Mesenchymal stem cell (in vitro differentiated cells and primary cell): Measurements from ENCODE around the gene STOX2.

Experiments
- DNase-seq: peaks from one replicate; pipeline ENCODE4 v3.0.0-alpha.2; 2013
- H2AFZ ChIP-seq: one replicate; pipeline ENCODE4 v1.6.1; 2013; ENCODE audit warnings: low read depth, mild to moderate bottlenecking, control low read depth, inconsistent platforms, low read length, moderate library complexity
- H2AK5ac ChIP-seq: 2 replicates; pipeline ENCODE4 v1.6.1; 2013; ENCODE audit warnings: low read length, moderate library complexity, mild to moderate bottlenecking, inconsistent platforms; ENCODE audit not compliant: severe bottlenecking
- H2BK120ac ChIP-seq: one replicate; pipeline ENCODE4 v1.6.1; 2013; ENCODE audit warnings: low read depth, mild to moderate bottlenecking, inconsistent platforms, low read length, moderate library complexity
- H2BK12ac ChIP-seq, 2 experiments: one replicate each; pipeline ENCODE4 v1.6.1; 2013; ENCODE audit warnings: inconsistent platforms in 2 of 2, low read length in 2 of 2, mild to moderate bottlenecking in 2 of 2, moderate library complexity in 2 of 2, control low read depth in 1 of 2
- H2BK15ac ChIP-seq: one replicate; pipeline ENCODE4 v1.6.1; 2013; ENCODE audit warnings: mild to moderate bottlenecking, low read depth, inconsistent platforms; ENCODE audit not compliant: poor library complexity, severe bottlenecking
- H2BK5ac ChIP-seq: 2 replicates; pipeline ENCODE4 v1.6.1; 2013; ENCODE audit warnings: low read depth, mild to moderate bottlenecking, low read length, control low read depth, inconsistent platforms; ENCODE audit not compliant: poor library complexity, severe bottlenecking
- H3K14ac ChIP-seq, 2 experiments: one replicate each; pipeline ENCODE4 v1.6.1; 2013; ENCODE audit warnings: inconsistent platforms in 2 of 2, low read length in 2 of 2, control low read depth in 1 of 2, mild to moderate bottlenecking in 1 of 2, moderate library complexity in 1 of 2
- H3K18ac ChIP-seq, 2 experiments: one replicate each; pipeline ENCODE4 v1.6.1; 2013; ENCODE audit warnings: inconsistent platforms in 2 of 2, low read length in 2 of 2, control low read depth in 1 of 2, low read depth in 1 of 2, mild to moderate bottlenecking in 1 of 2
- H3K23ac ChIP-seq, 2 experiments: one replicate each; pipeline ENCODE4 v1.6.1; 2013; ENCODE audit warnings: inconsistent platforms in 2 of 2, low read length in 2 of 2, mild to moderate bottlenecking in 2 of 2, moderate library complexity in 2 of 2, control low read depth in 1 of 2
- H3K27ac ChIP-seq: 2 replicates; pipeline ENCODE4 v1.5.1; 2013; ENCODE audit warnings: mild to moderate bottlenecking, moderate library complexity, low read length, control low read depth, inconsistent platforms; ENCODE audit not compliant: poor library complexity, severe bottlenecking
- H3K27me3 ChIP-seq, 2 experiments: 2 replicates each; pipeline versions ENCODE4 v1.6.1 to v1.7.0; 2013; ENCODE audit warnings: low read length in 2 of 2, mild to moderate bottlenecking in 2 of 2, moderate library complexity in 2 of 2, control low read depth in 1 of 2, inconsistent platforms in 1 of 2; ENCODE audit not compliant: control insufficient read depth in 1 of 2, insufficient read depth in 1 of 2
- H3K36me3 ChIP-seq, 2 experiments: 2 replicates each; pipeline versions ENCODE4 v1.6.1 to v1.7.0; 2013; ENCODE audit warnings: low read length in 2 of 2, control low read depth in 1 of 2, inconsistent platforms in 1 of 2, low read depth in 1 of 2, mild to moderate bottlenecking in 1 of 2; ENCODE audit not compliant: insufficient read depth in 2 of 2, control insufficient read depth in 1 of 2
- H3K4ac ChIP-seq, 2 experiments: one replicate each; pipeline ENCODE4 v1.6.1; 2013; ENCODE audit warnings: inconsistent platforms in 2 of 2, low read length in 2 of 2, mild to moderate bottlenecking in 2 of 2, moderate library complexity in 2 of 2, control low read depth in 1 of 2, low read depth in 1 of 2
- H3K4me1 ChIP-seq: 2 replicates; pipeline ENCODE4 v1.6.1; 2013; ENCODE audit warnings: low read depth, low read length, control low read depth; ENCODE audit not compliant: control insufficient read depth, insufficient read depth
- H3K4me2 ChIP-seq: 2 replicates; pipeline ENCODE4 v1.6.1; 2013; ENCODE audit warnings: low read length, mild to moderate bottlenecking, inconsistent platforms; ENCODE audit not compliant: poor library complexity, severe bottlenecking
- H3K4me3 ChIP-seq, 2 experiments: 2 replicates each; pipeline versions ENCODE4 v1.5.1 to v1.7.0; 2013; ENCODE audit warnings: low read length in 2 of 2, mild to moderate bottlenecking in 2 of 2, control low read depth in 1 of 2, low read depth in 1 of 2; ENCODE audit not compliant: insufficient read depth in 1 of 2
- H3K79me1 ChIP-seq: replicated peaks from 2 replicates; pipeline ENCODE4 v1.6.1; 2013; ENCODE audit warnings: mild to moderate bottlenecking, control low read depth, low read length, inconsistent platforms; ENCODE audit not compliant: poor library complexity, severe bottlenecking
- H3K9ac ChIP-seq: 2 replicates; pipeline ENCODE4 v1.7.0; 2013; ENCODE audit warnings: mild to moderate bottlenecking, low read length, moderate library complexity
- H3K9me3 ChIP-seq: 2 replicates; pipeline ENCODE4 v1.7.0; 2013; ENCODE audit warnings: mild to moderate bottlenecking, low read length; ENCODE audit not compliant: control insufficient read depth
- H4K8ac ChIP-seq: one replicate; pipeline ENCODE4 v1.6.1; 2013; ENCODE audit warnings: inconsistent platforms, mild to moderate bottlenecking, low read length, moderate library complexity
- H4K91ac ChIP-seq: one replicate; pipeline ENCODE4 v1.6.1; 2013; ENCODE audit warnings: mild to moderate bottlenecking, low read length, inconsistent platforms
- WGBS: methylation state at CpG from one replicate; pipeline ENCODE4 v1.1.7; 2013; ENCODE audit warnings: mixed read lengths; 5-methylcytosine and 5-hydroxymethylcytosine counted together

STOX2 gene

GRCh38 chr4:184016759-184017668 lies 111.9 kb downstream of the STOX2 start:
- H3K9ac ChIP-seq: no peak overlapping the region
- H3K9me3 ChIP-seq: no peaks in the 10 kb centered on the region
- H3K27ac ChIP-seq: no peak overlapping the region
- no peaks in the 10 kb centered on the region for H3K36me3 ChIP-seq
- no peaks in the 10 kb centered on the region for H3K79me1 ChIP-seq
- H3K4me2 ChIP-seq: no peak overlapping the region
- H3K27me3 ChIP-seq: no peaks in the 10 kb centered on the region
- H2BK5ac ChIP-seq: no peak overlapping the region
- no peak overlapping the region for H2BK120ac ChIP-seq
- no peak overlapping the region for H3K14ac ChIP-seq
- H2BK15ac ChIP-seq: no peak overlapping the region
- no peak overlapping the region for H3K4me3 ChIP-seq
- 20% methylated on average over 17 of the region's 20 CpGs for WGBS
- H2AK5ac ChIP-seq: no peak overlapping the region
- H2BK12ac ChIP-seq: no peak overlapping the region
- H3K4me1 ChIP-seq: no peaks in the 10 kb centered on the region
- H4K91ac ChIP-seq: no peak overlapping the region
- no peak overlapping the region for H3K23ac ChIP-seq
- H2AFZ ChIP-seq: no peak overlapping the region
- H3K18ac ChIP-seq: peak overlapping the region in 1 of 2 experiments; percentile 12
- H3K4ac ChIP-seq: no peak overlapping the region
- DNase-seq: peak; percentile 97
- H4K8ac ChIP-seq: no peak overlapping the region

GRCh38 chr4:184019076-184019475 lies 114.0 kb downstream of the STOX2 start:
- Histone ChIP-seq H3K4me2 (no peak overlapping the region), H2BK12ac (no peak overlapping the region), H3K4me1 (no peaks in the 10 kb centered on the region), H3K79me1 (no peaks in the 10 kb centered on the region), H2BK5ac (no peak overlapping the region), H2BK15ac (no peak overlapping the region), H4K91ac (no peak overlapping the region), H2BK120ac (no peak overlapping the region), H3K4me3 (no peak overlapping the region), H3K27ac (no peak overlapping the region), H3K18ac (no peak overlapping the region), H2AK5ac (no peak overlapping the region), H3K14ac (no peak overlapping the region), H2AFZ (no peak overlapping the region), H4K8ac (no peak overlapping the region), H3K27me3 (no peaks in the 10 kb centered on the region), H3K9me3 (no peaks in the 10 kb centered on the region), H3K23ac (no peak overlapping the region), H3K9ac (no peak overlapping the region), H3K36me3 (no peaks in the 10 kb centered on the region), H3K4ac (no peak overlapping the region)
- peak; percentile 16 for DNase-seq
- no CpG with 5 or more reads among the region's 1 CpG for WGBS

GRCh38 chr4:184019667-184020623 lies 114.8 kb downstream of the STOX2 start:
- Histone ChIP-seq H4K91ac (no peak overlapping the region), H4K8ac (no peak overlapping the region), H3K9me3 (no peaks in the 10 kb centered on the region), H3K36me3 (no peaks in the 10 kb centered on the region), H2AFZ (no peak overlapping the region), H3K9ac (no peak overlapping the region), H3K18ac (peak overlapping the region in 1 of 2 experiments; percentile 9), H3K14ac (no peak overlapping the region), H2AK5ac (no peak overlapping the region), H3K27ac (no peak overlapping the region), H3K4me1 (no peaks in the 10 kb centered on the region), H3K79me1 (no peaks in the 10 kb centered on the region), H3K4me2 (no peak overlapping the region), H2BK120ac (no peak overlapping the region), H2BK5ac (no peak overlapping the region), H3K4me3 (no peak overlapping the region), H3K27me3 (no peaks in the 10 kb centered on the region), H2BK15ac (peak overlapping the region; percentile 80), H3K4ac (no peak overlapping the region), H3K23ac (no peak overlapping the region), H2BK12ac (no peak overlapping the region)
- DNase-seq: no peak
- 90% methylated on average over 21 of the region's 26 CpGs for WGBS

- H3K9me3 ChIP-seq: no peaks in the 10 kb centered on the region
- H4K8ac ChIP-seq: no peak overlapping the region
- no peak overlapping the region for H3K27ac ChIP-seq
- H3K4me3 ChIP-seq: no peak overlapping the region
- WGBS: 100% methylated on average over 3 of the region's 3 CpGs
- H2BK12ac ChIP-seq: no peak overlapping the region
- H3K4me1 ChIP-seq: no peaks in the 10 kb centered on the region
- no peak overlapping the region for H2BK5ac ChIP-seq
- H4K91ac ChIP-seq: no peak overlapping the region
- no peak overlapping the region for H2AK5ac ChIP-seq
- H3K36me3 ChIP-seq: no peaks in the 10 kb centered on the region
- no peak overlapping the region for H2BK120ac ChIP-seq
- no peaks in the 10 kb centered on the region for H3K27me3 ChIP-seq
- no peak overlapping the region for H3K14ac ChIP-seq
- H3K4ac ChIP-seq: no peak overlapping the region
- no peak for DNase-seq
- no peaks in the 10 kb centered on the region for H3K79me1 ChIP-seq
- no peak overlapping the region for H3K9ac ChIP-seq
- no peak overlapping the region for H2BK15ac ChIP-seq
- no peak overlapping the region for H3K23ac ChIP-seq
- H2AFZ ChIP-seq: no peak overlapping the region
- H3K4me2 ChIP-seq: no peak overlapping the region
- no peak overlapping the region for H3K18ac ChIP-seq
Measured at GRCh38 chr4:184021389-184021788, 116.3 kb downstream of the STOX2 start.
